Astrocyte (in vitro differentiated cells and primary cell): Measurements from ENCODE around the gene NEXMIF.

ENCODE experiments used
- CTCF ChIP-seq: IDR thresholded peaks from 2 replicates; pipeline ENCODE4 v1.5.1; 2011; ENCODE audit warnings: low read depth, mild to moderate bottlenecking, inconsistent platforms, low read length, moderate library complexity; ENCODE audit not compliant: insufficient read depth
- EZH2 ChIP-seq: IDR thresholded peaks from 2 replicates; pipeline ENCODE4 v1.6.1; 2012; ENCODE audit warnings: mild to moderate bottlenecking, low read length, inconsistent platforms; ENCODE audit not compliant: insufficient read depth

DNA sequence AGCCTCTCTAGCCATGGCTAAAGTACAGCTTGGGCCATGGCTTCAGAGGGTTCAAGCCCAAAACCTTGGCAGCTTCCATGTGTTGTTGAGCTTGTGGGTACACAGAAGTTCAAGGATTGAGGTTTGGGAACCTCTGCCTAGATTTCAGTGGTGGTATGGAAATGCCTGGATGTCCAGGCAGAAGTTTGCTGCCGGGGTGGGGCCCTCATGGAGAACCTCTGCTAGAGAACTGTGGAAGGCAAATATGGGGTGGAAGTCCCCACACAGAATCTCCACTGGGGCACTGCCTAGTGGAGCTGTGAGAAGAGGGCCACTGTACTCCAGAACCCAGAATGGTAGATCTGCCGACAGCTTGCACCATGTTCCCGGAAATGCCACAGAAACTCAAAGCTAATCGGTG lies 59.5 kb downstream of the NEXMIF start:
- TF ChIP-seq EZH2 (no peak), CTCF (no peak)
